Breast epithelium (tissue), 4 donors: Measurements from ENCODE around the gene LSM2. TPM values are rescaled to one million over a fixed set of nuclear protein-coding genes. Genes with fewer than 3 reads are reported as not detected.

Source experiments
- DNase-seq, 2 donors: peaks; one replicate each; pipeline ENCODE4 v3.0.0-alpha.2; 2019; ENCODE audit warnings: low spot score in 2 of 2
- H3K27ac ChIP-seq, 2 donors: fragments of 200-600 bp; sonication (generic) in 1 of 2; one replicate each; pipeline ENCODE4 v1.5.1; 2016 to 2019; ENCODE audit warnings: mild to moderate bottlenecking in 1 of 2
- H3K27me3 ChIP-seq, 2 donors: fragments of 200-600 bp; sonication (generic) in 1 of 2; one replicate each; pipeline versions ENCODE4 v1.5.1 to v1.6.0; 2017 to 2019; ENCODE audit warnings: control low read depth in 1 of 2, mild to moderate bottlenecking in 1 of 2
- H3K36me3 ChIP-seq: fragments of 200-600 bp; one replicate; pipeline ENCODE4 v1.5.1; 2019
- H3K4me1 ChIP-seq, 2 donors: fragments of 200-600 bp; sonication (generic); one replicate each; pipeline ENCODE4 v1.5.1; 2016 to 2019; ENCODE audit warnings: control low read depth in 1 of 2
- H3K4me3 ChIP-seq, 3 donors: fragments of 200-600 bp; sonication (generic); 1 replicate in 2 of 3; 2 replicates in 1 of 3; pipeline ENCODE4 v1.5.1; 2016 to 2019; ENCODE audit warnings: mild to moderate bottlenecking in 3 of 3, moderate library complexity in 2 of 3
- H3K9me3 ChIP-seq, 2 donors: fragments of 200-600 bp; sonication (generic) in 1 of 2; one replicate each; pipeline ENCODE4 v1.5.1; 2016 to 2019; ENCODE audit warnings: control low read depth in 1 of 2
- CTCF ChIP-seq, 3 donors: fragments of 450-650 bp; IDR thresholded peaks; one replicate each; pipeline ENCODE4 v1.5.1; 2016 to 2017; ENCODE audit warnings: antibody characterized with exemption in 3 of 3, mild to moderate bottlenecking in 3 of 3, moderate library complexity in 3 of 3
- POLR2A ChIP-seq: fragments of 450-650 bp; IDR thresholded peaks from one replicate; pipeline ENCODE4 v1.6.1; 2016; ENCODE audit warnings: antibody characterized with exemption, mild to moderate bottlenecking, moderate library complexity
- POLR2AphosphoS5 ChIP-seq, 3 donors: sonication (generic); formaldehyde crosslinking; IDR thresholded peaks; one replicate each; pipeline ENCODE4 v1.6.1; 2017; ENCODE audit warnings: antibody characterized with exemption in 3 of 3
- intact Hi-C: fragments of 100-400 bp; cut with DNase I; formaldehyde crosslinking; loops from one replicate; pipeline ENCODE4 v1.15.1; 2023; ENCODE audit warnings: low total_unique reads
- total RNA-seq, 3 donors: library from RNA; depleted of rRNA; stranded (reverse); fragments of >200 nt; gene quantifications; one replicate each; pipeline ENCODE4 v1.1.0, GENCODE V29; 2016

The LSM2 gene
- total RNA-seq, 3 donors from 2014 or later, result 28.7 to 39.7 (median 32.6) TPM

DNA sequence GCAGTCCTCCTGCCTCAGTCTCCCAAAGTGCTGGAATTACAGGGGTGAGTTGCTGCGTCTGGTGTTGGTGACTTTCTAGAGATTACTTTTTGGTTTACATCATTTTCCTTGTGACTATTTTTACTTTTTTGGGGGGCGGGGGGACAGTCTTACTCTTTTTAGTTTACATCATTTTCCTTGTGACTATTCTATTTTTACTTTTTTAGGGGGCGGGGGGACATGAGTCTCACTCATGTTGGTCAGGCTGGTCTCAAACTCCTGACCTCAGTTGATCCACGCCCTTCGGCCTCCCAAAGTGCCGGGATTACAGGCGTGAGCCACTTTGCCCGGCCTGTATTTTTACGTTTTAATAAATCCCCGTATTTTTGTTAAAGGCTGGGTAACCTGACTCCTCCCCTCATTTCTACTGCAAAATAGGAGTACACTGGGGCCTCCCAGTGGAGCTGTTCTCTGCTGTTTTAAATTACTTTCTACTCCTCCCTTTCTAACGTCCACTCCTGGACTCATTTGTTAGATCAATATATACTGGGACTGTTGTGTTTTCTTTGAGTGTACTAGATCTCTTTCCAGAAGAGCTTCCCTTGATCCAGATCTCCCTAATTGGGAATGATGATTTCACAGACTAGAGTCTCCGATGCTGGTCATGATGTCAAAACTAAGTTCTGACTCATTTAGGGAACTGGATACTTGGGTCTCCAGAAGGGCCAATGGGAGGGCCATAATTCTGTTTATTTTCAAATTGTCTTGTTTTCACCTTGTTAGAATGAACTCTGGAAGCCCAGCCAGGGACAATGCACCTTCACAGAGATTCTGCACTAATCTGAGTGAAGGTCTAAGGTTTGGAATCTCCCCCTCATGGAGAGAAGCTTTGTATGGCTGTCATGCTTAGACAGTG is 30.0 kb upstream of the LSM2 start:
- no peaks in the 10 kb centered on the region for H3K36me3 ChIP-seq
- H3K27me3 ChIP-seq, result no peaks in the 10 kb centered on the region
- no peaks in the 10 kb centered on the region for H3K9me3 ChIP-seq
- H3K4me1 ChIP-seq, result peaks cover 3 to 19% of the 10 kb centered on the region in 2 donors
- no peak for DNase-seq
- no peak for TF ChIP-seq POLR2A
- no peak for TF ChIP-seq CTCF (IDR thresholded peaks at IDR 0.05)
- TF ChIP-seq POLR2AphosphoS5 (IDR thresholded peaks at IDR 0.05), result no peak
- H3K27ac ChIP-seq, result peak overlapping the region; percentile 65 to 74
- H3K4me3 ChIP-seq, result peak overlapping the region; percentile 78 to 94 (median 90)
- intact Hi-C loops, result loop anchor here (5.0 to 10.0 kb wide), 2 partner anchors 154 to 182 kb away; partner anchors contain the start of genes APOM, BAG6 and LY6G5C

- Histone ChIP-seq H3K4me1 (peaks cover 7 to 19% of the 10 kb centered on the region in 2 donors), H3K9me3 (no peaks in the 10 kb centered on the region), H3K27ac (peak overlapping the region; percentile 65 to 74), H3K27me3 (no peaks in the 10 kb centered on the region), H3K4me3 (peak overlapping the region; percentile 78 to 94 (median 90)), H3K36me3 (no peaks in the 10 kb centered on the region)
- TF ChIP-seq CTCF (IDR thresholded peaks at IDR 0.05), result no peak
- TF ChIP-seq POLR2A, result no peak
- TF ChIP-seq POLR2AphosphoS5 (IDR thresholded peaks at IDR 0.05), result no peak
- DNase-seq, result no peak
- intact Hi-C loops, result loop anchor here (5.0 to 10.0 kb wide), 2 partner anchors 154 to 181 kb away; partner anchors contain the start of genes APOM, BAG6 and LY6G5C
Observed at GRCh38 chr6:31836047-31836473, 29.3 kb upstream of the LSM2 start.

DNA sequence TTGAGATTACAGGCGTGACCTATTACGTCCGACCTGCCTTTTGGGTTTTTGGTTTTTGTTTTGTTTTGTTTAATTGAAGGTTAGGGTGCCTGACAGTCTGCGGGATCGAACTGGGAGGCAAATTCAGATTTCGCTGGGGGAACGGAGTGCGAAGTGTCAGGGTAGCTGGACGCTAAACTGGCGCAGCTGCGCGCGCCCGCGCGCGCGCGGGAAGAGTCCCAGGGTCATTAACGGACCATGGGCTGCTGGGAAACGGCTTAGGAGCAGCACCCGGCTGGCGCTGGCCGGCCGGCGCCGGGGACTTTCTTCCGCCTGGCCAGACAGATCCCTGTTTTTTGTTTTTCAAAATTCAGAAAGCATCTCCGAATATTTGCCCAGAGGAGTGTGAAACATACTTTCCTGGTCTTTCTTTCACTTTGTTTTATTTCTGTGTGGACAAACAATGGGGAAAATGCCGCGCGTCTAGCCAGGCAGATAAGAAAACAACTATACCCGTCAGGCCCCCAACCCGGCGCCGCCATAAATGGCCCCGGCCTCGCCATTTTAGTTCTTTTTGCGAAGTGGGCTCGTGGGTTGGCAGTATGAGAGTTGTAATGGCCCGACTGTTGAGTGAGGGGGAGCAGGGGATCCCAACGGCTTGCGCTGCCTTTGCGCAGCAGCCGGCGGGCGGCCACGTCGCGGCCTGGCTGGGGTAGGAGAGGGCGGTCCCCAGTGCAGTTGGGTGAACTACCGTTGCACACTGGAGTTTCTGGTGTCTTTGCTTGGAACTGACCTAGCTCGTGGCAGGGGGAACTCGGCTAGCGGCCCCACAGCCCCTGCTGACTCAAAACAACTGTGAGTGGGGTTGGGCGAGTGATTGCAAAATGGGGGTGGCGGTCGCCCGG is 27.8 kb upstream of the LSM2 start:
- TF ChIP-seq POLR2AphosphoS5 (IDR thresholded peaks at IDR 0.05), result peak; percentile 60 to 78 (median 74)
- peak in 1 of 3 donors; percentile 18 for TF ChIP-seq CTCF (IDR thresholded peaks at IDR 0.05)
- peak; percentile 61 for TF ChIP-seq POLR2A
- Histone ChIP-seq H3K36me3 (no peaks in the 10 kb centered on the region), H3K4me3 (peak overlapping the region; percentile 78 to 94 (median 90)), H3K4me1 (peaks cover 7 to 19% of the 10 kb centered on the region in 2 donors), H3K27me3 (no peaks in the 10 kb centered on the region), H3K27ac (peak overlapping the region; percentile 93 to 96), H3K9me3 (no peaks in the 10 kb centered on the region)
- intact Hi-C loops, result loop anchor here (5.0 to 10.0 kb wide), 3 partner anchors 107 to 180 kb away; partner anchors contain the start of genes APOM, BAG6, DDAH2 and LY6G5C
- DNase-seq, result peak; percentile 82

- Histone ChIP-seq H3K27me3 (no peaks in the 10 kb centered on the region), H3K4me1 (peaks cover 7% of the 10 kb centered on the region in 2 donors), H3K36me3 (no peaks in the 10 kb centered on the region), H3K27ac (peak overlapping the region; percentile 80 to 88), H3K4me3 (peak overlapping the region; percentile 52 to 87 (median 66)), H3K9me3 (no peaks in the 10 kb centered on the region)
- intact Hi-C loops, result loop anchor here (5.0 to 10.0 kb wide), 2 partner anchors 104 to 177 kb away; partner anchors contain the start of genes APOM, BAG6 and DDAH2
- DNase-seq, result no peak
- TF ChIP-seq POLR2AphosphoS5 (IDR thresholded peaks at IDR 0.05), result peak in 1 of 3 donors; percentile 37
- no peak for TF ChIP-seq CTCF (IDR thresholded peaks at IDR 0.05)
- TF ChIP-seq POLR2A, result no peak
Observed at GRCh38 chr6:31831350-31832215, 24.8 kb upstream of the LSM2 start.
